ENCODE measurements around the gene TEKTIP1.

The TEKTIP1 gene

DNA sequence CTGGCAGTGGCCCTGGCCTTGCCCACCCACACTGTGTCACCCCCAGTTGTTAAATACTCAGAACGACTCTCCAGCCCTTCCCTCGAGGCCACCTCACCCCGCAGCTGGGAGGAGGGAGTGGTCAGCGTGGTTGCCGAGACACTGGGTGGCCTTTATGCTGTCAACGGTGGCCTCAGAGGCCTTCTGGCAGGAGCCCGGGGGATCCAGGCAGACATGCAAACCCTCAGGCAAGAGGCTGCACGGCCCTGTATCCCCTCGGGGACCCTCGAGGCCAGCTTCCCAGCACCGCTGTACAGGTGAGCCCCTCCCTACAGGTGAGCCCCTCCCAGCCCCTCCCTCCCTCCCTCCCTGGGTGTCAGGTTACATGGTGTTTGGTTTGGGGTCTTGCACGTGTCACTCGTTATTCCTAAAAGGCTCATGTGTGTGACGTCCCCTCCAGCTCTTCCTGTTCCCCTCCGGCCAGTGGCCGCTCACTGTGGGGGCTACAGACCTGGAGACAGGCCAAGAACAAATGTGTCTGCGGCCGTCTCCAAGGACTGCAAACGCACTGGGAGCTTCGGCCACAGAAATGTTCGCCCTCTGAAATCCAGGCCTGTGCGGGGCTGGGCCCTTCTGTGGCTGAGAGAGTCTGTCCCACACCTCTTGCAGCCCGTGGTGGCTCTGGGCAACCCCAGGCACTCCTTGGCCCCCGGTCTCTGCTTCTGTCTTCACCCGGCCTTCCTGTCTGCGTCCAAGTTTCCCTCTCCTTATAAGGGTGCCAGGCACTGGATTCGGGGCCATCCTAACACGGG is at the start of gene TEKTIP1:
Gene TEKTIP1, plus strand, starts transcription at position 210 of the 791 bp plus-strand sequence. Its CDS starts 4 bp downstream, at position 214.
- Histone ChIP-seq H3K4me1 (peaks cover 39% of the 10 kb centered on the region), H4K20me1 (peaks cover 73% of the 10 kb centered on the region), H3K36me3 (peaks cover 52% of the 10 kb centered on the region), H3K4me2 (no peak within 1 kb of the TSS), H3K9ac (no peak within 1 kb of the TSS), H3K9me3 (no peaks in the 10 kb centered on the region), H3K4me3 (no peak within 1 kb of the TSS), H3K27ac (0 out of 2 replicates have a peak within 1 kb of the TSS, but pooled peaks have one; percentile 11), H3K27me3 (no peaks in the 10 kb centered on the region)
- TF ChIP-seq Cebpa-rat (IDR thresholded peaks at IDR 0.05) = no peak

- Histone ChIP-seq H4K20me1 (peaks cover 22% of the 10 kb centered on the region), H3K27me3 (no peaks in the 10 kb centered on the region), H3K9ac (no peak overlapping the region), H3K4me1 (no peaks in the 10 kb centered on the region), H3K36me3 (peaks cover 86% of the 10 kb centered on the region), H3K27ac (no peak overlapping the region), H3K4me2 (no peak overlapping the region), H3K4me3 (no peak overlapping the region), H3K9me3 (no peaks in the 10 kb centered on the region)
- TF ChIP-seq Cebpa-rat (IDR thresholded peaks at IDR 0.05) = no peak
Observed at GRCh38 chr19:3491396-3492119, 47.4 kb upstream of the TEKTIP1 start.

GRCh38 chr19:3492131-3492839 is 46.7 kb upstream of the TEKTIP1 start:
- no peaks in the 10 kb centered on the region for H3K27me3 ChIP-seq
- no peaks in the 10 kb centered on the region for H3K4me1 ChIP-seq
- no peak for TF ChIP-seq Cebpa-rat (IDR thresholded peaks at IDR 0.05)
- H3K9me3 ChIP-seq = no peaks in the 10 kb centered on the region
- H3K9ac ChIP-seq = no peak overlapping the region
- peaks cover 30% of the 10 kb centered on the region for H4K20me1 ChIP-seq
- no peak overlapping the region for H3K4me3 ChIP-seq
- H3K36me3 ChIP-seq = peaks cover 89% of the 10 kb centered on the region
- H3K27ac ChIP-seq = no peak overlapping the region
- no peak overlapping the region for H3K4me2 ChIP-seq

GRCh38 chr19:3492919-3493318 is 46.1 kb upstream of the TEKTIP1 start:
- Histone ChIP-seq H3K4me2 (no peak overlapping the region), H3K27me3 (no peaks in the 10 kb centered on the region), H3K36me3 (peaks cover 91% of the 10 kb centered on the region), H4K20me1 (peaks cover 31% of the 10 kb centered on the region), H3K4me1 (no peaks in the 10 kb centered on the region), H3K4me3 (no peak overlapping the region), H3K9me3 (no peaks in the 10 kb centered on the region), H3K27ac (no peak overlapping the region), H3K9ac (no peak overlapping the region)
- TF ChIP-seq Cebpa-rat (IDR thresholded peaks at IDR 0.05) = no peak

GRCh38 chr19:3493651-3494050 is 45.3 kb upstream of the TEKTIP1 start:
- TF ChIP-seq Cebpa-rat (IDR thresholded peaks at IDR 0.05) = no peak
- H3K9me3 ChIP-seq = no peaks in the 10 kb centered on the region
- no peak overlapping the region for H3K4me2 ChIP-seq
- H3K4me1 ChIP-seq = no peaks in the 10 kb centered on the region
- no peak overlapping the region for H3K9ac ChIP-seq
- H3K27me3 ChIP-seq = no peaks in the 10 kb centered on the region
- no peak overlapping the region for H3K4me3 ChIP-seq
- H3K36me3 ChIP-seq = peaks cover 87% of the 10 kb centered on the region
- H4K20me1 ChIP-seq = peaks cover 31% of the 10 kb centered on the region
- H3K27ac ChIP-seq = no peak overlapping the region

DNA sequence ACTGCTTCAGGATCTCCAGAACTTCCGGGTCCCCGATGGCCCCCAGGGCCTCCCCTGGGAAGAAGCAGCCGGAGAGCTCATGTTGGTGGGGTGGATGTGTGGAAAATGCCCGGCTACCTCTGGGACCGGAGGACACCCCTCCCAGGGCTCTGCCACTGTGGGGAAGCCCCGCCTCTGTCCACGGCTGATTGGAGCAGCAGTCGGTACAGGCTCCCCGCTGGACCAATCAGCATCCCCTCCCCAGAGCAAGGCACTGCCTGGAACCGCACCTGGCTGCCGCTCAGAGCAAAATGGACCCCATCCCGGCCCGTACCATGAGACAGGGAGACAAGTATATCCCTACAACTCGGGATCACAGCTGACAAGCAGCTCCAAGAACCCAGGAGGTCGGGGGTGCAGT is 44.9 kb upstream of the TEKTIP1 start:
- H3K9me3 ChIP-seq = no peaks in the 10 kb centered on the region
- H3K4me1 ChIP-seq = peaks cover 2% of the 10 kb centered on the region; the same call in 1 of the 2 replicates
- H3K27ac ChIP-seq = no peak overlapping the region
- no peaks in the 10 kb centered on the region for H3K27me3 ChIP-seq
- H4K20me1 ChIP-seq = peaks cover 31% of the 10 kb centered on the region
- no peak overlapping the region for H3K9ac ChIP-seq
- no peak overlapping the region for H3K4me3 ChIP-seq
- peaks cover 83% of the 10 kb centered on the region for H3K36me3 ChIP-seq
- TF ChIP-seq Cebpa-rat (IDR thresholded peaks at IDR 0.05) = no peak
- H3K4me2 ChIP-seq = no peak overlapping the region

- no peak for TF ChIP-seq Cebpa-rat (IDR thresholded peaks at IDR 0.05)
- peaks cover 80% of the 10 kb centered on the region for H3K36me3 ChIP-seq
Observed at GRCh38 chr19:3494559-3494958, 44.4 kb upstream of the TEKTIP1 start.

DNA sequence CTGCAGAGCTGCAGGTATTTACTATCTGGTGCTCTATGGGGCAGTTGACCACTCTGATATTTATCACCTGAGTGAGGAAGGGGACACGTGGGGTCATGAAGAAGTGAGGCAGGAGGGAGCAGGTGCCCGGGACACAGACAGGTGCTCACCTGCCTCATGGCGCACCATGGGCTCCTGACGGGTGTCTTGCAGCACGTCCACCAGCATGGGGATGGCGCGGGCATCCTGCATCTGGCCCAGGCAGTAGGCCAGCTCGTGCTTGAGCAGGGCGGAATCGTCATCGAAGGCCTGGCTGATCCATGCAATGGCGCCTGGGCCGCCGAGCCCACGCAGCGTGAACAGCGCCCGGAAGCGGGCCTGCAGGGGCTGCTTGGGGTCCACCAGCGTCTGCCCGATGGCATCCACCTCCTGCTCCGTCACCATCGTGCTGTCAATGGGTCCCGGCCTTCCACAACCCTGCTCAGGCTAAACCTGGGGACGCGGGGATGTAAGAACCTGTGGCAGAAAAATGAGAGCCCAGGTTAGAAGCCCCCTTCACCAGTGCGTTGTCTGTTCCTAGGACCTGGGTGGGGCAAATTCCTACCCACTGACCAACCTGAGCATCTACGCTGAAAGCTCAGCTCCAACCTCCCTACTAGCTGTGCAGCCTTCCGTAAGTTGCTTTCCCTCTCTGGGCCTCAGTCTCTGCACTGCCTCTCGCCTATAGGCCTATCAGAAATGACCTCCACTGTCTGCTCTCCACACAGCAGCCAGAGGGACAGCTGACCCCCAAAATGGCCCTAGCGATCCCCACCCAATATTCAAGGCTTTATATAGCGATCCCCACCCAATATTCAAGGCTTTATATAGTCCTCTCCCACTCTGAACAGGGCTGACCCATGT is 42.3 kb upstream of the TEKTIP1 start:
- H3K36me3 ChIP-seq = peaks cover 67% of the 10 kb centered on the region
- H3K27ac ChIP-seq = no peak overlapping the region
- no peaks in the 10 kb centered on the region for H3K9me3 ChIP-seq
- peaks cover 31% of the 10 kb centered on the region for H4K20me1 ChIP-seq
- no peaks in the 10 kb centered on the region for H3K27me3 ChIP-seq
- no peak overlapping the region for H3K9ac ChIP-seq
- TF ChIP-seq Cebpa-rat (IDR thresholded peaks at IDR 0.05) = no peak
- no peak overlapping the region for H3K4me3 ChIP-seq
- H3K4me1 ChIP-seq = peaks cover 16% of the 10 kb centered on the region
- H3K4me2 ChIP-seq = no peak overlapping the region

More at GRCh38 chr19:3494559-3494958, 44.4 kb upstream of the TEKTIP1 start:
- H3K27me3 ChIP-seq = no peaks in the 10 kb centered on the region
- no peaks in the 10 kb centered on the region for H3K9me3 ChIP-seq
- no peak overlapping the region for H3K9ac ChIP-seq
- H3K27ac ChIP-seq = no peak overlapping the region
- H3K4me3 ChIP-seq = no peak overlapping the region
- peaks cover 7% of the 10 kb centered on the region for H3K4me1 ChIP-seq
- peaks cover 31% of the 10 kb centered on the region for H4K20me1 ChIP-seq
- H3K4me2 ChIP-seq = no peak overlapping the region

Measured in BLaER1 (cell line).